WERI-Rb-1 (cell line): Measurements from ENCODE around the gene RAI1.

ENCODE experiments used
- DNase-seq: peaks from one replicate; pipeline ENCODE4 v3.0.0-alpha.2; 2020
- H3K27ac ChIP-seq: fragments of 250-450 bp; sonication (Bioruptor Pico); 2 replicates; pipeline ENCODE4 v1.5.1; 2020; ENCODE audit warnings: mild to moderate bottlenecking, moderate library complexity
- H3K27me3 ChIP-seq: fragments of 250-450 bp; sonication (Bioruptor Pico); 2 replicates; pipeline ENCODE4 v1.5.1; 2021; ENCODE audit warnings: mild to moderate bottlenecking, low read depth, moderate library complexity; ENCODE audit not compliant: insufficient read depth, severe bottlenecking
- H3K36me3 ChIP-seq: fragments of 250-450 bp; sonication (Bioruptor Pico); 2 replicates; pipeline ENCODE4 v1.5.1; 2020; ENCODE audit warnings: mild to moderate bottlenecking, moderate library complexity
- H3K4me3 ChIP-seq: 2 replicates; pipeline ENCODE4 v1.5.1; 2011; ENCODE audit warnings: low read depth, mild to moderate bottlenecking, control low read depth, low read length
- H3K9me3 ChIP-seq: fragments of 250-450 bp; sonication (Bioruptor Pico); 2 replicates; pipeline ENCODE4 v1.5.1; 2021; ENCODE audit warnings: mild to moderate bottlenecking, moderate library complexity; ENCODE audit not compliant: severe bottlenecking
- CTCF ChIP-seq: IDR thresholded peaks from 2 replicates; pipeline ENCODE4 v1.5.1; 2011; ENCODE audit warnings: low read depth, mild to moderate bottlenecking, control low read depth, inconsistent platforms, low read length

RAI1 gene

GRCh38 chr17:17836818-17837379 lies 155.6 kb downstream of the RAI1 start, which contains the start of gene SREBF1:
Gene SREBF1, minus strand, starts transcription at chr17:17836986. Its CDS starts 169 bp downstream, at chr17:17836817.
- Histone ChIP-seq H3K27me3 (no peaks in the 10 kb centered on the region), H3K27ac (peak within 1 kb of the TSS; percentile 94), H3K4me3 (peak within 1 kb of the TSS; percentile 58), H3K36me3 (peaks cover 30% of the 10 kb centered on the region), H3K9me3 (no peaks in the 10 kb centered on the region)
- TF ChIP-seq CTCF = no peak
- peak; percentile 76 for DNase-seq

GRCh38 chr17:17837380-17837821 lies 156.1 kb downstream of the RAI1 start:
- Histone ChIP-seq H3K4me3 (peak overlapping the region; percentile 58), H3K27ac (peak overlapping the region; percentile 94), H3K27me3 (no peaks in the 10 kb centered on the region), H3K9me3 (no peaks in the 10 kb centered on the region), H3K36me3 (peaks cover 25% of the 10 kb centered on the region)
- no peak for TF ChIP-seq CTCF
- no peak for DNase-seq

DNA sequence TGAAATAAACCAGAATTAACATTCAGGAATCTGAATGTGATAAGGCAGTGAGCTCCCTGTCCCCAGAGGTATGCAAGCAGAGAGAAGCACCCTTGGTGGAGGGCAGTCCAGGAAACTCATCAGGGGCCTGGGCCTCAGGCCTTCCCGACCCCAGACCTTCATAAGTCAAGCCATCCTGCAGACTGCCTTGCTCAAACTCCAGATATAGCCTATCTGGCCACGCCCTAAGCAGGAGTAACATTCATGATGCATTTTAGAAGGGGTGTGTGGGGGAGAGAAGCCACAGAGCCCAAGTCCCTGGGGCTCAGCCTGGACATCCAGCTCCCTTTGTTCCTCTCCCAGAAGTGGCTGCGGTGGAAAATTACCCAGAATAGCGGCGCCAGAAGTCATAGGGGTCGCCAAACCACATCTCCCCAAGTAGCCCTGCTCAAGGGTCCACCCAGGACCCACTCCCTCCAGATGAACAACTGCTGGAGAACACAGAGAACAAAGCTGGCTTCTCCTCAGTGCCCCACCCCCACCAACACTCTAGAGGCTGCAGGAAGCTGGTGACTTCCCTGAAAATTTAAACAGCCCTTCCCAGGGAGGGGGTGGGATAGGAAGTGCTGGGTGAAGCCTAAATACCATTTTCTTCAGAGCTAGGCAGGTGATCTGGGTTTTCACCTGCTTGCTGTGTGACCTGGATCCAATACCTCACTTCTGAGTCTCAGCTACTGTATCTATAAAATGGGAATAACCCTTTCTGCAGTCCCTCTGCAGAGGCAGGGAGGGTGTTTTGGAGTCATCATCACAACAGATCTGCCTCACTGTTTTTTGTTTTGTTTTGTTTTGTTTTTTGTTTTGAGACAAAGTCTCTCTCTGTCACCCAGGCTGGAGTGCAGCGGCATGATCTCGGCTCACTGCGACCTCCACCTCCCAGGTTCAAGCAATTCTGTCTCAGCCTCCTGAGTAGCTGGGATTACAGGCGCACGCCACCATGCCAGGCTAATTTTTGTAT lies 157.0 kb downstream of the RAI1 start:
- peak; percentile 39 for DNase-seq
- peaks cover 24% of the 10 kb centered on the region for H3K36me3 ChIP-seq
- H3K4me3 ChIP-seq = no peak overlapping the region
- H3K27ac ChIP-seq = peak overlapping the region; percentile 94
- H3K27me3 ChIP-seq = no peaks in the 10 kb centered on the region
- no peak for TF ChIP-seq CTCF
- no peaks in the 10 kb centered on the region for H3K9me3 ChIP-seq

GRCh38 chr17:17839791-17840707 lies 158.8 kb downstream of the RAI1 start:
- Histone ChIP-seq H3K27me3 (no peaks in the 10 kb centered on the region), H3K36me3 (peaks cover 15% of the 10 kb centered on the region), H3K27ac (peak overlapping the region; percentile 75), H3K4me3 (peak overlapping the region; percentile 44), H3K9me3 (no peaks in the 10 kb centered on the region)
- no peak for TF ChIP-seq CTCF
- DNase-seq = peak; percentile 86

DNA sequence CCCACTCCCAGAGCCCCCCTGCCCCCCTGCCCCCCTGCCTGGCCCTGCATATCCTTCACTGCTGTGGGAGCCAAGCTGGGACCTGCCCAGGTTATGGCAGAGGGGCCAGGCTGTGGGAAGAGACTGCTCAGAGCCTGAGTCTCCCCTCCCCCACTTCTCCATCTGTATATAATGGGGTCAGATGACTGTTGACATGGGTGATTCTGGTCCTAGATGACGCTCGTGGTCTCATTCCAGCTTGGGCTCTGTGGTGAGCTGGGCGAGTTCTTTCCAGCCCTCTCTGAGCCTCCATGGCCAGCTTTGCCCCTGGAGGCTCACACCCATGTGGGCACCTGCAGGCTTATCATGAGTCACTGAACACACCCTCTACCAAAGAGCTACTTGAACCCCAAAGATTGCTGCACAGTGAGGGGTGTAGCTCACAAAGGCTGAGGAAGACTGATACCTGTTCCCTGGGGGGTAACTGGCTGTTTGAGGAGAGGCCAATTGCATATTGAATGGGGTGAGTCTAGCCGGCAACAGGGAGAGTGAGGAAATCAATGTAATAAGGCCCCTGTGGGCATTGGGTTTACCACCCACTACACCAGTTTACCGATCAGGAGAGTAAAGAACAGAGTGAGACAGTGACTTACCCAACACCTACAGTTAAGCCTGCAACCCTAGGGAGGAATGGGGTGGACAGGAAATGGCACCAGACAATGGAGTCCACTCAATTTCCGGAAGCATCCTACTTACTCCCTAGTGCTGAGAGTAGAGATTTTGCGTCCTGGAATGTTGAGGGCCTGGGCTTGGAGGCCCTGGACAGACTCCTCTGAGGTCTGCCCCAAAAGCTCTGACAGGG lies 159.7 kb downstream of the RAI1 start:
- Histone ChIP-seq H3K27me3 (no peaks in the 10 kb centered on the region), H3K36me3 (peaks cover 6% of the 10 kb centered on the region), H3K4me3 (peak overlapping the region; percentile 44), H3K9me3 (no peaks in the 10 kb centered on the region), H3K27ac (peak overlapping the region; percentile 15)
- TF ChIP-seq CTCF = no peak
- DNase-seq = peak; percentile 59
